HepG2 (cell line): Measurements from ENCODE around the gene EMILIN1. TPM values are rescaled to one million over a fixed set of nuclear protein-coding genes. Genes with fewer than 3 reads are reported as not detected.

Experiments used
- GABPB1 ChIP-seq: IDR thresholded peaks from 2 replicates; pipeline ENCODE4 v1.6.1; 2016; ENCODE audit warnings: mild to moderate bottlenecking, missing genetic modification reagents, moderate library complexity, missing compliant biosample characterization
- ZBTB7A ChIP-seq: sonication (generic); formaldehyde crosslinking; IDR thresholded peaks from 2 replicates; pipeline ENCODE4 v1.8.0; 2022; ENCODE audit warnings: mild to moderate bottlenecking, missing genetic modification reagents
- polyA plus RNA-seq, 8 experiments: library from polyadenylated mRNA; depleted of rRNA in 3 of 8; stranded (reverse) in 7 of 8; unstranded in 1 of 8; fragments of >200 nt; fragmentation: Illumina TruSeq in 4 of 8; extraction: Trizol in 4 of 8; gene quantifications; 2 replicates each; pipeline versions ENCODE4 v1.2.1 to v1.2.3, GENCODE V29; 2011 to 2016; ENCODE audit warnings: low read depth in 4 of 8, missing spikeins in 1 of 8, mixed read lengths in 1 of 8; ENCODE audit not compliant: insufficient read depth in 1 of 8
- total RNA-seq, 5 experiments: library from RNA; depleted of rRNA; stranded (reverse); fragments of >200 nt; fragmentation: Illumina TruSeq; extraction: Trizol; gene quantifications; 2 replicates each; pipeline ENCODE4 v1.2.3, GENCODE V29; 2016; ENCODE audit warnings: low read depth in 1 of 5
- TF ChIP-seq, protein P1 (sequence below): IDR thresholded peaks from 2 replicates; pipeline ENCODE4 v1.6.1; 2016; ENCODE audit warnings: mild to moderate bottlenecking, missing biosample characterization, missing genetic modification reagents
- TF ChIP-seq, protein P2 (sequence below): sonication (generic); formaldehyde crosslinking; IDR thresholded peaks from 2 replicates; pipeline ENCODE4 v1.5.1; 2020; ENCODE audit warnings: mild to moderate bottlenecking, missing genetic modification reagents, moderate library complexity
- TF ChIP-seq, protein P3 (sequence below): sonication (generic); formaldehyde crosslinking; IDR thresholded peaks from 2 replicates; pipeline ENCODE4 v1.4.0; 2020; ENCODE audit warnings: mild to moderate bottlenecking, missing genetic modification reagents

EMILIN1 gene
- total and polyA plus RNA-seq, 2 of the 13 experiments (the other 11 are each of a cell fraction or from before 2014, with no cell fraction given) = 8.1 to 9.7 TPM

DNA sequence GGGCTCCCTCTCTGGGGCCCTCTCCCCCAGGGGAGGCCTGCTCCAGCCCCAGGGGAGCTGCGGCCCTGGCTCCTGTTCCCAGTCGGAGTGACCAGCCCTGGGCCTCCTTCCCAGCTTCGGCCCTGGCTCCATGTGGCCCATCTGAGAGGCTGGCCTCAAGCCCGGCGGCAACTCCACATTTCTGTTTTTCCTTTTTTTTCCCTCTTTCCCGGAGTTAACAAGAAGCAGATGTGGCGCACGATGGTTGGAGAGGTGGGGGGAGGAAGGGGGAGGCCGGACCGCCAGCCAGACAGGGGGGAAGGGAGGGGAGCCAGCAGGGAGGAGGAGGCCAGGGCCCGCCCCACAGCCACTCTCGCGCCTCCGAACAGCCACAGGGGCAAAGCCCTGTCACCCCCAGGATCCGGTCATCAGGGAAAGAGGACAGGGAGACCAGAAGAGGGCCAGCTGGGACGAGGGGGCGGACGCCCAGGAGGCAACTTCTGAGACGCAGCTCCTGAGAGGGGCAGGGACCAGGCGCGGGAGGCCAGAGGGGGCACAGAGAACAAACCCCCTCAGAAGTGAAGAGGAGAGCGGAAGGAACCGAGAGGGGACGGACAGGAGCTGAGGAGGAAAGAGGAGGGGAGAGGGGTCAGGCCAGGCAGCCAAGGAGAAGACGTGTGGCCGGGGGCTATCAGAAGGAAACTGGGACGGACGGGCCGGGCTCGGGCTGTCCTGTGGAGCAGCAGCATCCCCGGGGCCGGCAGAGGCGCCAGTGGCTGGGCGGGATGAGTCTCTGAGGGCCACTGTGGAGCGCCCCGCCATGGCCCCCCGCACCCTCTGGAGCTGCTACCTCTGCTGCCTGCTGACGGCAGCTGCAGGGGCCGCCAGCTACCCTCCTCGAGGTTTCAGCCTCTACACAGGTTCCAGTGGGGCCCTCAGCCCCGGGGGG lies at the start of gene EMILIN1 (continued):
- TF ChIP-seq, protein P1, sequence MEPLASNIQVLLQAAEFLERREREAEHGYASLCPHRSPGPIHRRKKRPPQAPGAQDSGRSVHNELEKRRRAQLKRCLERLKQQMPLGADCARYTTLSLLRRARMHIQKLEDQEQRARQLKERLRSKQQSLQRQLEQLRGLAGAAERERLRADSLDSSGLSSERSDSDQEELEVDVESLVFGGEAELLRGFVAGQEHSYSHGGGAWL (CRISPR knock-in tag) = no peak; the same call in 1 of the 2 replicates
- TF ChIP-seq GABPB1 (CRISPR knock-in tag) (0 out of 2 replicates have a peak, but pooled peaks have one; percentile 13), ZBTB7A (CRISPR knock-in tag) (0 out of 2 replicates have a peak, but pooled peaks have one; percentile 23)
- TF ChIP-seq, protein P2, sequence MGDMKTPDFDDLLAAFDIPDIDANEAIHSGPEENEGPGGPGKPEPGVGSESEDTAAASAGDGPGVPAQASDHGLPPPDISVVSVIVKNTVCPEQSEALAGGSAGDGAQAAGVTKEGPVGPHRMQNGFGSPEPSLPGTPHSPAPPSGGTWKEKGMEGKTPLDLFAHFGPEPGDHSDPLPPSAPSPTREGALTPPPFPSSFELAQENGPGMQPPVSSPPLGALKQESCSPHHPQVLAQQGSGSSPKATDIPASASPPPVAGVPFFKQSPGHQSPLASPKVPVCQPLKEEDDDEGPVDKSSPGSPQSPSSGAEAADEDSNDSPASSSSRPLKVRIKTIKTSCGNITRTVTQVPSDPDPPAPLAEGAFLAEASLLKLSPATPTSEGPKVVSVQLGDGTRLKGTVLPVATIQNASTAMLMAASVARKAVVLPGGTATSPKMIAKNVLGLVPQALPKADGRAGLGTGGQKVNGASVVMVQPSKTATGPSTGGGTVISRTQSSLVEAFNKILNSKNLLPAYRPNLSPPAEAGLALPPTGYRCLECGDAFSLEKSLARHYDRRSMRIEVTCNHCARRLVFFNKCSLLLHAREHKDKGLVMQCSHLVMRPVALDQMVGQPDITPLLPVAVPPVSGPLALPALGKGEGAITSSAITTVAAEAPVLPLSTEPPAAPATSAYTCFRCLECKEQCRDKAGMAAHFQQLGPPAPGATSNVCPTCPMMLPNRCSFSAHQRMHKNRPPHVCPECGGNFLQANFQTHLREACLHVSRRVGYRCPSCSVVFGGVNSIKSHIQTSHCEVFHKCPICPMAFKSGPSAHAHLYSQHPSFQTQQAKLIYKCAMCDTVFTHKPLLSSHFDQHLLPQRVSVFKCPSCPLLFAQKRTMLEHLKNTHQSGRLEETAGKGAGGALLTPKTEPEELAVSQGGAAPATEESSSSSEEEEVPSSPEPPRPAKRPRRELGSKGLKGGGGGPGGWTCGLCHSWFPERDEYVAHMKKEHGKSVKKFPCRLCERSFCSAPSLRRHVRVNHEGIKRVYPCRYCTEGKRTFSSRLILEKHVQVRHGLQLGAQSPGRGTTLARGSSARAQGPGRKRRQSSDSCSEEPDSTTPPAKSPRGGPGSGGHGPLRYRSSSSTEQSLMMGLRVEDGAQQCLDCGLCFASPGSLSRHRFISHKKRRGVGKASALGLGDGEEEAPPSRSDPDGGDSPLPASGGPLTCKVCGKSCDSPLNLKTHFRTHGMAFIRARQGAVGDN (CRISPR knock-in tag) = peak; percentile 67
- TF ChIP-seq, protein P3, sequence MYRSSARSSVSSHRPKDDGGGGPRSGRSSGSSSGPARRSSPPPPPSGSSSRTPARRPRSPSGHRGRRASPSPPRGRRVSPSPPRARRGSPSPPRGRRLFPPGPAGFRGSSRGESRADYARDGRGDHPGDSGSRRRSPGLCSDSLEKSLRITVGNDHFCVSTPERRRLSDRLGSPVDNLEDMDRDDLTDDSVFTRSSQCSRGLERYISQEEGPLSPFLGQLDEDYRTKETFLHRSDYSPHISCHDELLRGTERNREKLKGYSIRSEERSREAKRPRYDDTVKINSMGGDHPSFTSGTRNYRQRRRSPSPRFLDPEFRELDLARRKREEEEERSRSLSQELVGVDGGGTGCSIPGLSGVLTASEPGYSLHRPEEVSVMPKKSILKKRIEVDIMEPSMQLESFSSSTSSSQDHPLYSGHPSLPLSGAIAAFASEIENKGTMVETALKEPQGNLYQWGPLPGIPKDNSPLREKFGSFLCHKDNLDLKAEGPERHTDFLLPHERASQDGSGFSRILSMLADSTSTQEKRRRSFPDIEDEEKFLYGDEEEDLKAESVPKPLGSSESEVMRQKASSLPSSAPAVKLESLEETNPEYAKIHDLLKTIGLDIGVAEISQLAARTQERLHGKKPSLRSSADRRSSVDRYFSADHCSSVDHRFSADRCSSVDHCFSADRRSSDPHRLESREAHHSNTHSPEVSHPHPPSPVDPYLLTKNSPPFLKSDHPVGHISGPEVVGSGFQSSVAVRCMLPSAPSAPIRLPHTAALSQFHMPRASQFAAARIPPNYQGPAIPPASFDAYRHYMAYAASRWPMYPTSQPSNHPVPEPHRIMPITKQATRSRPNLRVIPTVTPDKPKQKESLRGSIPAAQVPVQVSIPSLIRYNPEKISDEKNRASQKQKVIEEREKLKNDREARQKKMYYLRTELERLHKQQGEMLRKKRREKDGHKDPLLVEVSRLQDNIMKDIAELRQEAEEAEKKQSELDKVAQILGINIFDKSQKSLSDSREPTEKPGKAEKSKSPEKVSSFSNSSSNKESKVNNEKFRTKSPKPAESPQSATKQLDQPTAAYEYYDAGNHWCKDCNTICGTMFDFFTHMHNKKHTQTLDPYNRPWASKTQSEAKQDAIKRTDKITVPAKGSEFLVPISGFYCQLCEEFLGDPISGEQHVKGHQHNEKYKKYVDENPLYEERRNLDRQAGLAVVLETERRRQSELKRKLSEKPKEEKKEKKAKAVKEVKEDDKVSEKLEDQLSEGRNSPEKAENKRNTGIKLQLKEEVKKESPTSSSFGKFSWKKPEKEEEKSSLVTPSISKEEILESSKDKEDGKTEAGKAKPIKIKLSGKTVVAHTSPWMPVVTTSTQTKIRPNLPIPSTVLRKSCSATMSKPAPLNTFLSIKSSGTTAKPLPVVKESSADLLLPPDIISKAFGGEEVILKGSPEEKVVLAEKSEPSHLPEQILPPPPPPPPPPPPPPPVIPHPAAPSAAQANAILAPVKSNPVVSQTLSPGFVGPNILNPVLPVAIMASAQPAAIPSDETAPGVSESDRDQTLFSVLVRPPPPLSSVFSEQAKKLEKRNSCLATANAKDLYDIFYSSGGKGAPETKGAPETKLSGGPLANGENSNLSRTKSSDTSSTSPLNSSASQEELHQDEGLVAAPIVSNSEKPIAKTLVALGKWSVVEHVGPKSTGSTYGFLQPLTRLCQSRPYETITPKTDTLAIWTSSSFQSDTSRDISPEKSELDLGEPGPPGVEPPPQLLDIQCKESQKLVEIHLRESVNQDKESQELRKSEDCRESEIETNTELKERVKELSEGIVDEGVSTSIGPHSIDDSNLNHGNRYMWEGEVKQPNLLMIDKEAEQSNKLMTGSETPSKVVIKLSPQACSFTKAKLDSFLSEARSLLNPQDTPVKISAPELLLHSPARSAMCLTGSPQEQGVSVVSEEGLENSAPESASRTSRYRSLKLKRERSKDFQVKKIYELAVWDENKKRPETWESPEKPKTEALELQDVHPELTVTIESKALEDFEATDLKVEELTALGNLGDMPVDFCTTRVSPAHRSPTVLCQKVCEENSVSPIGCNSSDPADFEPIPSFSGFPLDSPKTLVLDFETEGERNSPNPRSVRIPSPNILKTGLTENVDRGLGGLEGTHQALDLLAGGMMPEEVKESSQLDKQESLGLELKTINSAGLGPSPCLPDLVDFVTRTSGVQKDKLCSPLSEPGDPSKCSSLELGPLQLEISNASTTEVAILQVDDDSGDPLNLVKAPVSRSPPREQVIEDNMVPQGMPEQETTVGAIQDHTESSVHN (CRISPR knock-in tag) = no peak
